ENCODE data around the gene LHFPL6.

LHFPL6 gene

GRCh38 chr13:39554371-39554770, 48.6 kb downstream of the LHFPL6 start:
- no peak for DNase-seq (ENCODE audit: low read depth in 2 of 2)

GRCh38 chr13:39552246-39552645, 50.7 kb downstream of the LHFPL6 start:
- DNase-seq (ENCODE audit: low read depth in 2 of 2) = no peak

GRCh38 chr13:39550931-39551330, 52.1 kb downstream of the LHFPL6 start:
- DNase-seq (ENCODE audit: low read depth in 2 of 2) = no peak

- DNase-seq (ENCODE audit: low read depth in 2 of 2) = no peak
These were observed 55.9 kb downstream of the LHFPL6 start for GRCh38 chr13:39547108-39547507.

GRCh38 chr13:39542361-39542760, 60.6 kb downstream of the LHFPL6 start:
- no peak for DNase-seq (ENCODE audit: low read depth in 2 of 2)

- DNase-seq (ENCODE audit: low read depth in 2 of 2) = no peak
These were observed 61.9 kb downstream of the LHFPL6 start for GRCh38 chr13:39540929-39541605.

- no peak for DNase-seq (ENCODE audit: low read depth in 2 of 2)
These were observed 63.9 kb downstream of the LHFPL6 start for GRCh38 chr13:39538816-39539790.

- no peak for DNase-seq (ENCODE audit: low read depth in 2 of 2)
These were observed 66.1 kb downstream of the LHFPL6 start for GRCh38 chr13:39536906-39537305.

- DNase-seq (ENCODE audit: low read depth in 2 of 2) = no peak
These were observed 66.7 kb downstream of the LHFPL6 start for GRCh38 chr13:39536274-39536673.

GRCh38 chr13:39533651-39534150, 69.3 kb downstream of the LHFPL6 start:
- DNase-seq (ENCODE audit: low read depth in 2 of 2) = no peak

GRCh38 chr13:39531646-39532045, 71.3 kb downstream of the LHFPL6 start:
- DNase-seq (ENCODE audit: low read depth in 2 of 2) = no peak

- no peak for DNase-seq (ENCODE audit: low read depth in 2 of 2)
These were observed 72.1 kb downstream of the LHFPL6 start for GRCh38 chr13:39530916-39531315.

- no peak for DNase-seq (ENCODE audit: low read depth in 2 of 2)
These were observed 74.4 kb downstream of the LHFPL6 start for GRCh38 chr13:39528661-39528980.

- no peak for DNase-seq (ENCODE audit: low read depth in 2 of 2)
These were observed 74.9 kb downstream of the LHFPL6 start for GRCh38 chr13:39527961-39528660.

- no peak for DNase-seq (ENCODE audit: low read depth in 2 of 2)
These were observed 75.7 kb downstream of the LHFPL6 start for GRCh38 chr13:39527301-39527700.

GRCh38 chr13:39526499-39526898, 76.5 kb downstream of the LHFPL6 start:
- no peak for DNase-seq (ENCODE audit: low read depth in 2 of 2)

- no peak for DNase-seq (ENCODE audit: low read depth in 2 of 2)
These were observed 77.5 kb downstream of the LHFPL6 start for GRCh38 chr13:39525506-39525905.

GRCh38 chr13:39524795-39525194, 78.2 kb downstream of the LHFPL6 start:
- no peak for DNase-seq (ENCODE audit: low read depth in 2 of 2)

- no peak for DNase-seq (ENCODE audit: low read depth in 2 of 2)
These were observed 80.7 kb downstream of the LHFPL6 start for GRCh38 chr13:39522329-39522728.

- DNase-seq (ENCODE audit: low read depth in 2 of 2) = no peak
These were observed 81.3 kb downstream of the LHFPL6 start for GRCh38 chr13:39521701-39522100.

- no peak for DNase-seq (ENCODE audit: low read depth in 2 of 2)
These were observed 86.9 kb downstream of the LHFPL6 start for GRCh38 chr13:39516096-39516495.

- no peak for DNase-seq (ENCODE audit: low read depth in 2 of 2)
These were observed 87.7 kb downstream of the LHFPL6 start for GRCh38 chr13:39515224-39515714.
